ENCODE data around the gene LYSMD1. TPM values are rescaled to one million over a fixed set of nuclear protein-coding genes. Genes with fewer than 3 reads are reported as not detected.

Gene LYSMD1
- total and polyA plus RNA-seq, 2 of the 8 experiments (the other 6 are each of a cell fraction or from before 2014, with no cell fraction given), result 2.4 to 6.0 TPM

- Histone ChIP-seq H3K79me1 (ENCODE audit: low read depth, low read length) (peaks cover 5% of the 10 kb centered on the region; the same call in 1 of the 2 replicates), H4K91ac (replicated peaks; ENCODE audit: insufficient read length, low read length) (no peak overlapping the region), H3K23me2 (ENCODE audit: low read depth, low read length) (peaks cover 16% of the 10 kb centered on the region), H2BK120ac (replicated peaks; ENCODE audit: low read depth, low read length) (no peak overlapping the region), H2AK5ac (ENCODE audit: low read depth, low read length) (no peak overlapping the region), H3K27ac (ENCODE audit: low read depth, low read length) (no peak overlapping the region), H2BK5ac (ENCODE audit: low read depth, low read length) (no peak overlapping the region), H3K9me3 (ENCODE audit: insufficient read depth in 2 of 2, low read depth in 1 of 2, low read length in 1 of 2) (no peaks in the 10 kb centered on the region), H4K8ac (ENCODE audit: extremely low read depth, insufficient read depth, low read length) (no peak overlapping the region), H3K4me3 (ENCODE audit: extremely low read depth in 1 of 4, insufficient read depth in 2 of 4, low read depth in 3 of 4, low read length in 4 of 4) (no peak overlapping the region), H2BK20ac (ENCODE audit: low read length) (no peak overlapping the region), H3K27me3 (replicated peaks in 1 of 4; ENCODE audit: control insufficient read depth in 3 of 4, extremely low read depth in 1 of 4, insufficient read depth in 3 of 4, low read length in 3 of 4) (peaks cover 0 to 12% (median 7%) of the 10 kb centered on the region in 4 experiments; a peak in 5 of 7 replicates), H3K4me1 (replicated peaks in 1 of 4; ENCODE audit: control insufficient read depth in 3 of 4, insufficient read depth in 4 of 4, low read length in 3 of 4) (peaks cover 15 to 30% (median 21%) of the 10 kb centered on the region in 4 experiments), H3K23ac (ENCODE audit: insufficient read length) (no peak overlapping the region), H4K20me1 (replicated peaks in 1 of 2; ENCODE audit: control insufficient read depth in 1 of 2, insufficient read depth in 2 of 2, low read length in 2 of 2) (peaks cover 0 to under 1% of the 10 kb centered on the region in 2 experiments), H3K79me2 (ENCODE audit: control insufficient read depth in 1 of 2, insufficient read depth in 2 of 2, low read length in 2 of 2) (no peaks in the 10 kb centered on the region), H3K9ac (replicated peaks in 1 of 4; ENCODE audit: extremely low read depth in 1 of 4, low read depth in 3 of 4, low read length in 3 of 4) (no peak overlapping the region), H4K5ac (ENCODE audit: insufficient read length, low read depth, low read length) (no peak overlapping the region), H2BK15ac (ENCODE audit: low read length) (no peak overlapping the region), H3K36me3 (ENCODE audit: control insufficient read depth in 2 of 4, insufficient read depth in 4 of 4, low read length in 3 of 4) (peaks cover 0 to 4% (median 0%) of the 10 kb centered on the region in 4 experiments; a peak in 3 of 8 replicates), H2AFZ (ENCODE audit: low read length) (no peak overlapping the region), H3K4me2 (ENCODE audit: insufficient read depth in 1 of 2, low read depth in 2 of 2, low read length in 2 of 2) (no peak overlapping the region), H3K18ac (ENCODE audit: extremely low read depth, low read length) (no peak overlapping the region), H3K56ac (replicated peaks; ENCODE audit: insufficient read length, low read depth, low read length) (no peak overlapping the region), H3K4ac (replicated peaks; ENCODE audit: insufficient read length, low read depth, low read length) (no peak overlapping the region), H3K14ac (ENCODE audit: insufficient read length) (no peak overlapping the region), H2BK12ac (ENCODE audit: low read depth, low read length) (no peak overlapping the region)
- TF ChIP-seq RNF2 (IDR thresholded peaks at IDR 0.05; ENCODE audit: borderline replicate concordance, low read depth, low read length, missing control alignments, poor library complexity, severe bottlenecking) (no peak), ATF3 (IDR thresholded peaks at IDR 0.05; ENCODE audit: insufficient read depth, low read depth, low read length) (no peak), CTBP2 (IDR thresholded peaks at IDR 0.05; ENCODE audit: borderline replicate concordance, insufficient read depth, insufficient read length, low read length) (no peak), TBP (IDR thresholded peaks at IDR 0.05; ENCODE audit: low read depth, low read length) (no peak), FOSL1 (IDR thresholded peaks at IDR 0.05; ENCODE audit: insufficient read depth, low read depth, low read length) (no peak), CHD2 (IDR thresholded peaks at IDR 0.05; ENCODE audit: low read length) (no peak), PHF8 (conservative IDR thresholded peaks at IDR 0.05; ENCODE audit: low read depth, low read length) (no peak), CBX8 (IDR thresholded peaks at IDR 0.05; ENCODE audit: borderline replicate concordance, low read depth, low read length) (no peak), YY1 (IDR thresholded peaks at IDR 0.05; ENCODE audit: low read depth, low read length) (no peak)
- TF ChIP-seq, protein P1, sequence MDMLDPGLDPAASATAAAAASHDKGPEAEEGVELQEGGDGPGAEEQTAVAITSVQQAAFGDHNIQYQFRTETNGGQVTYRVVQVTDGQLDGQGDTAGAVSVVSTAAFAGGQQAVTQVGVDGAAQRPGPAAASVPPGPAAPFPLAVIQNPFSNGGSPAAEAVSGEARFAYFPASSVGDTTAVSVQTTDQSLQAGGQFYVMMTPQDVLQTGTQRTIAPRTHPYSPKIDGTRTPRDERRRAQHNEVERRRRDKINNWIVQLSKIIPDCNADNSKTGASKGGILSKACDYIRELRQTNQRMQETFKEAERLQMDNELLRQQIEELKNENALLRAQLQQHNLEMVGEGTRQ (IDR thresholded peaks at IDR 0.05; ENCODE audit: low read length), result no peak
- FAIRE-seq (no peak), DNase-seq (ENCODE audit: low read depth in 1 of 2, low spot score in 2 of 2) (no peak)
- ChIA-PET CTCF (ENCODE audit: partially characterized antibody) (interaction anchor here (0.7 to 4.7 kb wide), 11 partner anchors 9 to 117 kb away, joined by 3 to 54 read pairs (median 4); partner anchors contain the start of genes TMOD4 and TNFAIP8L2), POLR2A (ENCODE audit: partially characterized antibody) (interaction anchor here (0.6 to 10.7 kb wide), 4 partner anchors 11 to 245 kb away, joined by 3 to 124 read pairs (median 4); no protein-coding TSS in a partner anchor)
- 75% methylated on average over 5 of the region's 5 CpGs; no CpG with 5 or more reads in 1 of the 2 experiments for WGBS, 2 experiments (ENCODE audit: extremely low coverage in 1 of 2, insufficient coverage in 1 of 2, insufficient read length in 1 of 2, insufficient replicate concordance in 2 of 2, low coverage in 1 of 2, low lambda C conversion rate in 2 of 2, missing lambda C conversion rate in 1 of 2)
Measured at GRCh38 chr1:151142411-151143056, 23.2 kb downstream of the LYSMD1 start.
